Measurements from ENCODE around the gene CNGB1.

DNA sequence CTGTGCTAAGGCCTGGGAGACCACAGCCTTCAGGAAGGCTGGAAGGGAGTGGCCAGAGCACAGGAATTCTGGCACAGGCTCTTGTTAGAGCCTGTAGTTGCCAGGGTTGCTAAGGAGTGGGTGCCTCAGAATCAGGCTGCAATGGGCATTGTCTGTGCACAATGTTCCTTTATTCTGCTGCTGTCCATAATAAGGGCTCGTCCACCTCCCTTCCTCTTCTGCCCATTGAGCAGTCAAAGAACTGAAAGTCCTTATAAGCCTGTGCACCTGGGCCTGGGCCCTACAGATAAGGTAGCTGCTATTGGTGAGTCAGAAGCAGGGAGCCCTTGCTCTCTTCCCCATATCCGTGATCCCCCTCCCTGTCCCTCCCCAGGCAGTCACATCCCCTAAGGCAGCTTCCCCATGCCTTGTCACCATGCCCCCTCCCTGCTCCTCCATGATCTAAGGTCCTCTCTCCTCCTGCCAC is 5.4 kb upstream of the CNGB1 start:
- TF ChIP-seq, protein P1, sequence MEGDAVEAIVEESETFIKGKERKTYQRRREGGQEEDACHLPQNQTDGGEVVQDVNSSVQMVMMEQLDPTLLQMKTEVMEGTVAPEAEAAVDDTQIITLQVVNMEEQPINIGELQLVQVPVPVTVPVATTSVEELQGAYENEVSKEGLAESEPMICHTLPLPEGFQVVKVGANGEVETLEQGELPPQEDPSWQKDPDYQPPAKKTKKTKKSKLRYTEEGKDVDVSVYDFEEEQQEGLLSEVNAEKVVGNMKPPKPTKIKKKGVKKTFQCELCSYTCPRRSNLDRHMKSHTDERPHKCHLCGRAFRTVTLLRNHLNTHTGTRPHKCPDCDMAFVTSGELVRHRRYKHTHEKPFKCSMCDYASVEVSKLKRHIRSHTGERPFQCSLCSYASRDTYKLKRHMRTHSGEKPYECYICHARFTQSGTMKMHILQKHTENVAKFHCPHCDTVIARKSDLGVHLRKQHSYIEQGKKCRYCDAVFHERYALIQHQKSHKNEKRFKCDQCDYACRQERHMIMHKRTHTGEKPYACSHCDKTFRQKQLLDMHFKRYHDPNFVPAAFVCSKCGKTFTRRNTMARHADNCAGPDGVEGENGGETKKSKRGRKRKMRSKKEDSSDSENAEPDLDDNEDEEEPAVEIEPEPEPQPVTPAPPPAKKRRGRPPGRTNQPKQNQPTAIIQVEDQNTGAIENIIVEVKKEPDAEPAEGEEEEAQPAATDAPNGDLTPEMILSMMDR (conservative IDR thresholded peaks at IDR 0.05 in 1 of 2, IDR thresholded peaks at IDR 0.05 in 1 of 2; ENCODE audit: extremely low read depth in 1 of 2, insufficient read depth in 1 of 2, low read depth in 1 of 2, low read length in 2 of 2): no peak
- no peak for TF ChIP-seq EZH2 (IDR thresholded peaks at IDR 0.05; ENCODE audit: borderline replicate concordance, low read length)

Measured in mammary epithelial cell (primary cell).